OCI-LY7 (cell line): ENCODE results near the gene KCNMA1. TPM values are rescaled to one million over a fixed set of nuclear protein-coding genes. Genes with fewer than 3 reads are reported as not detected.

Source experiments
- BruUV-seq: library from RNA; stranded (reverse); fragments of 400-500 nt; replicated peaks from 2 replicates; lab custom pipeline; 2021; lab: Mats Ljungman, UMichigan
- CTCF ChIA-PET: fragments of 300-600 bp; sonication (Branson Sonifier 250); formaldehyde crosslinking; loops from one replicate; lab custom pipeline; 2022; ENCODE audit warnings: antibody characterized with exemption; ENCODE audit not compliant: unreplicated experiment; lab: Charles Lee
- POLR2A ChIA-PET: fragments of 300-600 bp; sonication (Branson Sonifier 250); formaldehyde crosslinking; loops from one replicate; lab custom pipeline; 2022; ENCODE audit warnings: antibody characterized with exemption; lab: Charles Lee
- DNase-seq: peaks from one replicate; pipeline ENCODE4 v3.0.0-alpha.2; 2015; ENCODE audit warnings: low spot score
- H2AFZ ChIP-seq: fragments of 200-600 bp; sonication (generic), shearing (Covaris generic); 2 replicates; pipeline ENCODE4 v1.6.1; 2014; ENCODE audit warnings: mild to moderate bottlenecking, antibody characterized with exemption, low read length, moderate library complexity
- H3K27ac ChIP-seq: fragments of 200-600 bp; sonication (generic); 2 replicates; pipeline ENCODE4 v1.5.1; 2014; ENCODE audit warnings: mixed run types, low read depth, mild to moderate bottlenecking, moderate library complexity, low read length, inconsistent platforms; ENCODE audit not compliant: poor library complexity, severe bottlenecking
- H3K36me3 ChIP-seq: fragments of 200-600 bp; sonication (generic); 2 replicates; pipeline ENCODE4 v1.6.1; 2014; ENCODE audit warnings: mild to moderate bottlenecking, antibody characterized with exemption, low read length, moderate library complexity, mixed read lengths; ENCODE audit not compliant: insufficient read depth
- H3K4me1 ChIP-seq: fragments of 200-600 bp; sonication (generic); 2 replicates; pipeline ENCODE4 v1.5.1; 2014; ENCODE audit warnings: mild to moderate bottlenecking, low read length; ENCODE audit not compliant: insufficient read depth, poor library complexity, severe bottlenecking
- H3K4me2 ChIP-seq: fragments of 200-600 bp; sonication (generic); 2 replicates; pipeline ENCODE4 v1.6.1; 2014; ENCODE audit warnings: mild to moderate bottlenecking, low read length
- H3K4me3 ChIP-seq: fragments of 200-600 bp; sonication (generic); 2 replicates; pipeline ENCODE4 v1.5.1; 2014; ENCODE audit warnings: mild to moderate bottlenecking, low read depth, low read length; ENCODE audit not compliant: poor library complexity, severe bottlenecking
- H3K79me2 ChIP-seq: fragments of 200-600 bp; sonication (generic); 2 replicates; pipeline ENCODE4 v1.6.1; 2016; ENCODE audit warnings: low read depth, mild to moderate bottlenecking, low read length, moderate library complexity, mixed read lengths; ENCODE audit not compliant: insufficient read depth
- H3K9me2 ChIP-seq: fragments of 200-600 bp; sonication (generic); 2 replicates; pipeline ENCODE4 v1.6.1; 2016; ENCODE audit warnings: mild to moderate bottlenecking, low read length, mixed read lengths; ENCODE audit not compliant: insufficient read depth
- H3K9me3 ChIP-seq: fragments of 200-600 bp; sonication (generic); 2 replicates; pipeline ENCODE4 v1.6.1; 2014; ENCODE audit warnings: mild to moderate bottlenecking, mixed run types, low read length, mixed read lengths
- H4K20me1 ChIP-seq: fragments of 200-600 bp; sonication (generic); 2 replicates; pipeline ENCODE4 v1.6.1; 2014; ENCODE audit warnings: mild to moderate bottlenecking, antibody characterized with exemption, low read length, moderate library complexity, mixed read lengths; ENCODE audit not compliant: insufficient read depth
- EZH2phosphoT487 ChIP-seq: fragments of 200-600 bp; sonication (generic); IDR thresholded peaks from 2 replicates; pipeline ENCODE4 v1.6.1; 2018; ENCODE audit warnings: low read depth, borderline replicate concordance, mild to moderate bottlenecking, mixed run types, antibody characterized with exemption, low read length, moderate library complexity, mixed read lengths
- intact Hi-C: fragments of 100-400 bp; cut with micrococcal nuclease; formaldehyde crosslinking; loops from one replicate; pipeline ENCODE4 v1.10.0; 2022; ENCODE audit not compliant: unreplicated experiment
- total RNA-seq, 2 experiments: library from RNA; depleted of rRNA in 1 of 2; stranded (reverse); fragments of >200 nt in 1 of 2; shearing (Covaris generic) in 1 of 2; gene quantifications; 2 replicates each; pipeline ENCODE4 v1.2.3, GENCODE V29; 2014 to 2022
- TF ChIP-seq, protein P1 (sequence below): fragments of 200-600 bp; sonication (generic); conservative IDR thresholded peaks from 2 replicates; pipeline ENCODE4 v1.5.1; 2014; ENCODE audit warnings: mild to moderate bottlenecking, antibody characterized with exemption, low read length, moderate library complexity, mixed read lengths

Gene KCNMA1
- total RNA-seq, 2 experiments from 2014 or later: not detected

GRCh38 chr10:77266242-77266641, 371.4 kb downstream of the KCNMA1 start:
- BruUV-seq: no TSS peak
- H4K20me1 ChIP-seq: no peaks in the 10 kb centered on the region
- no peak overlapping the region for H2AFZ ChIP-seq
- H3K79me2 ChIP-seq: no peaks in the 10 kb centered on the region
- H3K4me1 ChIP-seq: no peaks in the 10 kb centered on the region
- ChIA-PET CTCF (no interaction called here), POLR2A (interaction anchor here (0.9 kb wide), 1 partner anchor 93 kb away, joined by 3 read pairs; no protein-coding TSS in a partner anchor)
- H3K36me3 ChIP-seq: no peaks in the 10 kb centered on the region
- intact Hi-C loops: no loop called here
- no peaks in the 10 kb centered on the region for H3K9me2 ChIP-seq
- TF ChIP-seq, protein P1, sequence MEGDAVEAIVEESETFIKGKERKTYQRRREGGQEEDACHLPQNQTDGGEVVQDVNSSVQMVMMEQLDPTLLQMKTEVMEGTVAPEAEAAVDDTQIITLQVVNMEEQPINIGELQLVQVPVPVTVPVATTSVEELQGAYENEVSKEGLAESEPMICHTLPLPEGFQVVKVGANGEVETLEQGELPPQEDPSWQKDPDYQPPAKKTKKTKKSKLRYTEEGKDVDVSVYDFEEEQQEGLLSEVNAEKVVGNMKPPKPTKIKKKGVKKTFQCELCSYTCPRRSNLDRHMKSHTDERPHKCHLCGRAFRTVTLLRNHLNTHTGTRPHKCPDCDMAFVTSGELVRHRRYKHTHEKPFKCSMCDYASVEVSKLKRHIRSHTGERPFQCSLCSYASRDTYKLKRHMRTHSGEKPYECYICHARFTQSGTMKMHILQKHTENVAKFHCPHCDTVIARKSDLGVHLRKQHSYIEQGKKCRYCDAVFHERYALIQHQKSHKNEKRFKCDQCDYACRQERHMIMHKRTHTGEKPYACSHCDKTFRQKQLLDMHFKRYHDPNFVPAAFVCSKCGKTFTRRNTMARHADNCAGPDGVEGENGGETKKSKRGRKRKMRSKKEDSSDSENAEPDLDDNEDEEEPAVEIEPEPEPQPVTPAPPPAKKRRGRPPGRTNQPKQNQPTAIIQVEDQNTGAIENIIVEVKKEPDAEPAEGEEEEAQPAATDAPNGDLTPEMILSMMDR: no peak
- TF ChIP-seq EZH2phosphoT487: no peak
- no peak overlapping the region for H3K4me2 ChIP-seq
- no peak overlapping the region for H3K4me3 ChIP-seq
- DNase-seq: no peak
- H3K9me3 ChIP-seq: no peaks in the 10 kb centered on the region
- no peak overlapping the region for H3K27ac ChIP-seq

GRCh38 chr10:77264527-77264926, 373.1 kb downstream of the KCNMA1 start:
- intact Hi-C loops: no loop called here
- Histone ChIP-seq H3K4me3 (no peak overlapping the region), H3K79me2 (no peaks in the 10 kb centered on the region), H3K36me3 (no peaks in the 10 kb centered on the region), H3K4me1 (no peaks in the 10 kb centered on the region), H3K9me2 (no peaks in the 10 kb centered on the region), H3K27ac (no peak overlapping the region), H3K9me3 (no peaks in the 10 kb centered on the region), H4K20me1 (no peaks in the 10 kb centered on the region), H2AFZ (no peak overlapping the region), H3K4me2 (no peak overlapping the region)
- ChIA-PET CTCF (no interaction called here), POLR2A (no interaction called here)
- TF ChIP-seq, protein P1: no peak
- TF ChIP-seq EZH2phosphoT487: no peak
- no TSS peak for BruUV-seq
- DNase-seq: no peak

GRCh38 chr10:77264107-77264506, 373.5 kb downstream of the KCNMA1 start:
- Histone ChIP-seq H4K20me1 (no peaks in the 10 kb centered on the region), H3K27ac (no peak overlapping the region), H3K9me2 (no peaks in the 10 kb centered on the region), H2AFZ (no peak overlapping the region), H3K4me2 (no peak overlapping the region), H3K4me3 (no peak overlapping the region), H3K36me3 (no peaks in the 10 kb centered on the region), H3K79me2 (no peaks in the 10 kb centered on the region), H3K4me1 (no peaks in the 10 kb centered on the region), H3K9me3 (no peaks in the 10 kb centered on the region)
- ChIA-PET POLR2A (no interaction called here), CTCF (no interaction called here)
- no peak for DNase-seq
- no TSS peak for BruUV-seq
- TF ChIP-seq EZH2phosphoT487: no peak
- TF ChIP-seq, protein P1: no peak
- intact Hi-C loops: no loop called here
